CD4-positive, alpha-beta T cell treated with Interleukin-4 for 4 hours (primary cell): ENCODE data around the gene KCTD6.

Source experiments
- DNase-seq: peaks from one replicate; pipeline ENCODE4 v3.0.0-alpha.2; 2020

KCTD6 gene

DNA sequence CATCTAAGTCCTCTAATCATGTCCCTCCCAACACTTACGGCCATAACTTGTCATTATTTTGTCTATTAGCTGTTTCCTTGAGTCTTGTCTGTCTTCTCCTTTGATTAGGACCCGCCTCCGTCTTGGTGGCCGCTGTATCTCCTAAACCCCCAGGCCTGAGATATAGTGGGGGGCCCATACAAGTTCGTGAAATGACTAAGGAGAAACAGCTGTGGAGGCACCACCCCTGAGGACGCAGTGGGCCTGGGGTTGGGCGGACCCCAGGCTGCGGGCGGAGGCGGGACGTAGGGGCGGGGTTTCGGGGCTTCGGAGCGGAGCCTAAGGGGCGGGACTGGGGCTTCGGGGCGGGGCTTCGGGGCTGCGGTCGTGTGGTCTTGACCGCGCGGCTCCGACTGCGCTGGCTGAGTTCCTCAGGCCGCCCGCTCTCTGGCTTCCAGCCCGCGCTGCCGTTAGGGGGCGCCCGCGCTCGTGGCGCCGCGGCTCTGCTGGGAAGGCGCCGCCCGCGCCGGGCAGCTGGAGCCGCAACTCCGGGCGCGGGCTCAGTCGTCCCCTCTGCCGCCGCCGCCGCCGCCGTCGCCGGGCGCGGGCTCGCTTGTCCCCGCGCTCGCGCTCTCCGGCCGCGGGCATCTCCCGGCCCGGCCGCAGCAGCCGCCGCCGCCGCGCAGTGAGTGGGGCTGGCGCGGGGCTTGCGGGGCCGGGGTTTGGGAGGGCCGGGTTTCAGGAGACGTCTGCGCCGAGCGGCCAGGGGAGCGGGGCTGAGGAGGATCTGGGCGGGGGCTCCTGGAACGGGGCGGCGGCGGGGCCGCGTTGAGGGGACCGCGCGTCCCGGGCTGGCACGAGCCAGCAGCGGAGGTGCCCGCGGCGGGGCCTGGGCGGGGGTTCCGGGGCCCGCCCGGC is at the start of gene KCTD6:
Gene KCTD6 (plus strand): TSS at position 591 of the 897 bp plus-strand sequence. CDS start 6,660 bp downstream, outside the sequence.
- DNase-seq = peak; percentile 89

DNA sequence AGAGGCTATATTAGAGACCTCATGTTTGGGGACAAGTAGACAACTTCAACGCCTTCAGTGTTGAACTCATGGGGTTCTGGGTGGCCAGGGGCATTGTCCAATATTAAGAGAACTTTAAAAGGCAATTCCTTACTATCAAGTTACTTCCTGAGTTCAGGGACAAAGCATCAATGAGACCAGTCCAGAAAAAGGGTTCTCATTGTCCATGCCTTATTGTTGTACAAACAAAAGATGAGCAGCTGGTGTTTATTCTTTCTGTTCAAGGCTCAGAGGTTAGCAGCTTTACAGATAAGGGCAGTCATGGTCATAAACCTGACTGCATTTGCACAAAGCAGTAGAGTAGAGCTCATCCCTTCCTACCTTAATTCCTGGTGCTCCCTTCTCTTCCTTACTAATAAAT is 39.7 kb upstream of the KCTD6 start:
- no peak for DNase-seq

DNA sequence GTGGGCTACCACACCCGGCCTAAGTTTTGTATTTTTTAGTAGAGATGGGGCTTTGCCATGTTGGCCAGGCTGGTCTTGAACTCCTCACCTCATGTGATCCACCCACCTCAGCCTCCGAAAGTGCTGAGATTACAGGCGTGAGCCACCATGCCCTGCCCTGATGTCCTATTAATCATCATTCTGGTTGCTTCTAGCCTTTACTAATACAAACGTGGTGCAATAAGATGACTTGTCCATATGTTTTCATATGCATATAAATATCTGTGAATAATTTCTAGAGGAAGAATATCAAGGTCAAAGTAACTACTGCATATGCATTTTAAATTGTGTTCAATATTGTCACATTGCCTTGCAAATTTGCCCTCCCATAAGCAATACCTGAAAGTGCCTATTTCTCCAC is 32.7 kb upstream of the KCTD6 start:
- no peak for DNase-seq

DNA sequence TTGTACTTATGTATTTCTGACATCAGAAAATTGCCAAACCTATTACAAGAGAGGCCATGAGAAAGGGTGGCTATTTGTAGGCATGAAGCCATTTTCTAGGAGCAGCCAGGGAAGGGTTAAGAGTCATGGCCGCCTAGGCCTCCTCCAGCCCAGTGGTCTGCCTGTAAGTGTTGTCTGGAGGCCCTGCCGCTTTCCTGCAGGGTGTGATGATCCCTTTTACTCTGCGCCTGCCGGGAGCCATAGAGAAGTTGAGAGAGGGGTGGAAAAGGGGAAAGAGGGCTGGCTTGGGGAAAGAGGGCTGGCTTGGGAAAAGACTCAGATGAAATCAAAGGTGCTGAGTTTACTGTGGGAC is 29.1 kb upstream of the KCTD6 start:
- DNase-seq = no peak

DNA sequence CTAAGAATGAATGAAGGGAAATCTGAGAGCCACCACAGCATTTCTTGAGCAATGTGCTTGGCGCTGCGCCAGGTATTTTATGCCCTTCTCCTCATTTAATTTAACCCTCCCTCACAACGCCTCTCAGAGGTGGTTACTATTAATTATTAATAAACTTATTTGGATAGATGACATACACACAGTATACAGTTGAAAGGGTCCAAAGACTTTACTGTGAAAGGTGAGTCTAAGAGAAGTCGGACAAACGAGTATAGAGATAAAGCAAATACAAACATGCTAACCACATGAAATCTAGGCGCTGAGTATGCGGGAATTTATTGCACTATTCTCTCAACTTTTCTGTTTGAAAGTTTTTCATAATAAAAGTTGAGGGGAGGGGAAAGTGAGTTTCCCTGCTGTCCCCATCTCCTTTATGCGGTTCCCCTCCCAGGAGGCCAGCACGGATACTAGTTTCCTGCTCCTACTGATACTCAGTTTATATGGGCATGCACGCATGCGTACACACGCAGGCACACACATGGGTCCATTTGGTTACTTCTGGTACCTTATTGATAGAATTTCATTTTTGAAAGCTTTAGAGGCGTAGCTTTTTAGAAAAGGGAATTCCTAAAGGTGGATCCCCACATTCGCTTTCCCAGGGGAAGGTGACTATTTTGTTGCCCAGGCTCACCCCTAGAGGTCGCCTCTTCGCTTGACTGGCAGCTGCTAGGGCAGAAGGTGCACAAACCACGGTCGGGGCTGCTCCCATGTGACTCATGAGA is 28.5 kb upstream of the KCTD6 start:
- DNase-seq = peak; percentile 83

DNA sequence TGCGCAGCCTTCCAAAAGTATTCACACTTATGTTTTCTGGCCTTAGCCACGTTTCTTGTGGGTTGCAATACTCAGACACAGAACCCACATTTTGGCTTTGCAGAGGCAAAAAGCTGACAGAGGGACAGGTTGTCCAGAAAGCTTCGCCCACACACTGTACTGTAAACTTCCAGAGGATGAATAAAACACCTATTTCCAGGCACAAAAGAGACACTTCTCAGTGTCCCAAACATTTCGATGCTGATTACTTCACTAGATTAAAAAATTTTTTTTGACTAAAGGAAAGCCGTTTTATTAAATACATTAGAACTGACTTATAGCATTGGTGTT is 28.0 kb upstream of the KCTD6 start:
- DNase-seq = no peak

DNA sequence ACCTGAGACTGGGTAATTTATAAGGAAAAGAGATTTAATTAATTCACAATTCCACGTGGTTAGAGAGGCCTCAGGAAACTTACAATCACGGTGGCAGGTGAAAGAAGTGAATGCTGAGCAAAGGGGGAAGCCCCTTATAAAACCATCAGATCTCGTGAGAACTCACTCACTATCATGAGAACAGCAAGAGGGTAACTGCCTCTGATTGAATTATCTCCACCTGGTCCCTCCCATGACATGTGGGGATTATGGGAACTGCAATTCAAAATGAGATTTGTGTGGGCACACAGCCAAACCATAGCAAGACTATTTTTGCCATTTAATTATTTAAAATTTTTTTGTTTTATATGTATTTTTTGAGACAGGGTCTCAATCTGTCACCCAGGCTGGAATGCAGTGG is 27.0 kb upstream of the KCTD6 start:
- no peak for DNase-seq

DNA sequence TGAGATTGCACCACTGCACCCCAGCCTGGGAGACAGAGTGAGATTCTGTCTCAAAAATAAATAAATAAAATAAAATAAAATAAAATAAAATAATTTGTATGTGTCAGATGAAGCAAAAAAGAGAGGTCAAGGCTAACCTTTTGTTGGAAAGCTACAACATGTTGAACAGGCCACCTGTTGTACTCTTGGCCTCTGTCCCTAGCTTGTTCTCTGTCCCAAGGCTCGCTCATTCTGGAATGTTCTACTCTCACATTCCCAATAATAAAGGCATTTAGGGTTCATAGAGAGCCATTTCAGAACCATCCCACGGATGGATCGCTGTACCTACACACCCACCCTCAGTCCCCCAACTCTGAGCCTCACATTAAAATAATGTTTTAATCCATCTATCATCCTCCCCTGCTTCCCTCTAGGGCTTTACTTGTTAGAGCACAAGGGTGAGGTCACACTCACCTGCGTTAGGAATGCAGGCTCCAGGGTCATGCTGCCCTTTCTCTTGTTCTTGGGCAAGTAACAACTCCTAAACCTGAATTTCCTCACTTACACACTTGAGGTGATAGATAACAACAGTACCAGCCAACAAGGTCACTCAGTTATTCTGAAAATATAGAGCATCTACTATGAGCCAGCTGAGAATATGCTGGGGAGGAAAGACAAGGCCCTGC is 24.9 kb upstream of the KCTD6 start:
- DNase-seq = no peak

DNA sequence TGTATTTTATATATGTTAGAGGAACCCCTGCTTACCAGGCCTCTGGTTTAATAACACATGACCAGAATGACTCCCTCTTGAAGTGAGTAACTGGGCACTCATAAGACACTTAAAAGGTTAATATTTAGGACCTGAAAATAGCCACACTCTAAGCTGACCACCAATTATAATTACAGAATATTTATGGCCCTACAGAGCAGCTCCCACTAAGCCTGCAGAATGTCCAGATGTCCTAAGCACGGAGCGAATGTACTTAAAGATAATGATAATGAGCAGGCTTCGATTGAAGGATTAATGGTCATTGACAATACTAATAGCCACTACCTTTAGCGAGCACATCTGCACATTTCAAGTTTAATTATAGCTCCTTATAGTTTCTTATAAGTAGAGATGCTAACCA is 22.8 kb upstream of the KCTD6 start:
- no peak for DNase-seq

DNA sequence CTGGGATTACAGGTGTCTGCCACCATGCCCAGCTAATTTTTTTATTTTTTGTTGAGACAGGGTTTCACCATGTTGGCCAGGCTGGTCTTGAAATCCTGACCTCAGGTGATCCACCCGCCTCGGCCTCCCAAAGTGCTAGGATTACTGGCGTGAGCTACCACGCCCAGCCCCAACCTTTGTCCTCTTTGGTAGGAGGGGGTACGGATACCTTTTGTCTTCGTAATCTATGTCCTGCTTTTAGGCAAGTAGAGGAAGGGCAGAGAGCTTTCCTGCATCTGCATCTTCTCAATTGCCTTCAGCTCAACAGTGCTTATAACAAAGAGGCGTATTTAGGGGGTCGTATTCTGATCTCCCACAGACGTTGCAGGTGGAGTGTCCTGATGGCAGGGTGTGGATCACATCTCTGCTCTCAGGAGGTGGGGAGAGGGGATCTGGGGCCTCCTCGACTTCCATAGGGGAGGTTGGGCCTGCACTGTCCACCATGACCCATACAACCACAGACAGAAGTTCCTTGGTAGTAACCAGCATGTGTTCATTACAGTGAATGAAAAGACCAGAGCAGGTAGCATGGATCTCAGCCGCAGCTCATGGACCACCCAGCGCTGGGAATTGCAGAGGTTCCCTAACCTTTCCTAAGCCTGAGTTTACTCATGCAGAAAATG is 21.4 kb upstream of the KCTD6 start:
- DNase-seq = no peak

DNA sequence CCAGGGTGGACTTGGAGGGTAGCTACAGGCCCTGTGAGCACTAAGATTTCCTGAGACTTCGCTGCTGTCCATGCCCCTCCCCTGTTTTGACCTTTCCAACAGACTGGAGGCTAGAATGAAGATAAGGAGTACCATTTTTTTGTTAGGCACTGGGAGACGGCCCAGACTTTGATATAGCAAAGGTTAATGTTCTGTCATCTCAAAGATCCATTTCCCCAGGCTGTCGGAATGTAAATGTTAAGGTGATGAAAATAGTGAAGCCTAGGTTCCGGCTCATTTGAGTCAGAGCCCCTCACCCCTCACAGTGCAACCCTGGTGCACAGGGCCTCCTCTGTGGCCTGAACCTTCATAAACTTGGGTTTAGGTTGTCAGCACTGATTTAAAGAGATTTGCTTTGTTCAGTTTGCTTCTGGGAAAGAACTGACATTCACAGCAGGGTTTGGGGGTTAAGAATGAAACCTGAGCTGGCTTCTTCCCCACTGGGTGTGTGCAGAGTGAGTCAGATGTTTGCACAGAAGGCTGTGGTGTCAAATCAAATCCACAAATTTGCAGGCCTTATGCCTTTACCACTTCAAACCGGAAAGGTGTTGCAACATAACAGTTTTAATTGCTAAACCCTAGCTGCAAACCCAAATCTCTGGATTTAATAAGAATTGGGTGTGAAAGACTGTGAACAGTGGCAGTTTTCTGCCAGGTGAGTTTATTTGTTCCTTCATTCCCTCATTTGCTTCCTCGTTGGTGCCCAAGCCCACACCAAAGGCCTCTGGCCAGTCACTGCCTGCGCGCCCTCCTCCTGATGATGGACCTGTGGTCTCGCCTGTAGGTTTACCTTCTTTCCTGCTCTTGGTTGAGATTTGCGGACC is 20.6 kb upstream of the KCTD6 start:
- peak; percentile 88 for DNase-seq

DNA sequence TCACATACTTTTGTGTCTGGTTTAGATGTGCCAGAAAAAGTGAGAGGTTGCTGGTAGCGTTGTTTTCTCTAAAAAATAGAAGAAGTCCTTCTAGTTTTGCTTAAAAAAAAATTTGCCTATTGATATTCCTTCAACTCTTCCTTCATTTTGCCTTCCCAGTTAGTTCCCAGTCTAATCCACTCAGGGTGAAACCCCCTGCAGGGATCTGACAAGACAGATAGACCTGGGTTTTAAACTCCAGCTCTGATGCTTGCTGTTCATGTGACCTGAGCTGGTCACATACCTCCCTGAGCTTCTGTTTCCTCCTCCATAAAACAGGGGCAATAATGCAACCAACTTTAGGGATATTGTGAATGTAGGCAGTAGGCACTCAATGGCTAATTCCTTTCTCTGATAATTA is 18.6 kb upstream of the KCTD6 start:
- DNase-seq = no peak

DNA sequence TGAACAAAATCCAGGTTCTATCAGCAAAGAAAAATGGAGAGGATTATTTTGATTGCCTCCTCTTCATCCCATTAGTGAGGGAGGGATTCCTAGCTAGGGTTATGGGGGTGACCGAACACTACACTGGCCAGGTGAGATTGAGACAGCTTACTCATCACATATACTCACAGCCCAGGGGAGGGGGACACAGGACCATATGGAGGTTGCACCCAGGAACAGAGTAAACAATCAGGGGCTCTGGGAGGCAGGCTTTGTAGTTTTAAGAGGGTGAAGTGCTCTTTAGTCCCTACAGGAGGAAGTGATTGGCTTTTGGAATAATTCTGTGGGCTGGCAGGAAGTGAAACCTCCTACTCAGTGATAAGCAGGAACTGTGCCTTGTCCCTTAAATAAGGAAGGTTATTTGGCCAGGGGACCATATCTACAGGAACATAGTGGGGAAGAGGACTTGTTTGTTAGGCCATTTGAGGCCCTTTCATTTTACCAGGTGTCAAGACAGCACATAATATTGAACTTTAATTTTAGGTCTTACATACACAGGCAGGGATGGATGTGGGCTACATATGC is 17.5 kb upstream of the KCTD6 start:
- peak; percentile 28 for DNase-seq

DNA sequence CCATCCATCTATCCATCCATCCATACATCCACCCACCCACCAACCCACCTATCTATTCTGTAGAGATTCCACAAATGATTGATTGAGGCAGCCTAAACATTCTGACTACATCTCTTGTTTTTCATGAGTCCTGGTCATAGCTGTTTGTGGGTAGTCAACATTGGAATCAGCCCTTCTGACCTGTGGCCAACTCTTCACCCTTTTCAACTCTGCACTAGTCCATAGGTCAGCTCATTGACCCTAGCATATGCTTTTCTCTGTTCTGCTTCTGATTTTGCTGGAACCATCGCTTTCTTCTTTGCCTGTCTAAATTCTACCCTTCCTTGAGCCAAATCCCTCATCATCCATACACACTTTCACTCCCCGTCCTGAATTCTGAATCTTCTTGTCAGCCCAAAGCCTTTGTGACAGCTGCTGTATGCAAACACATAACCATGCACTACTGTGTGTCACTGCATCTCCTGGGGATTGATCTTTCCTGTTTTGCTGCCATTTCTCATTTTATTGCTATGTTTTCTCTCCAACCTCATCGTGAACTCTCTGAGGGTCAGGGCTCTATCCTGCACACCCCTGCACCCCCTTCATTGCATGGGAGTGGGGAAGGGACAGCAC is 16.8 kb upstream of the KCTD6 start:
- no peak for DNase-seq

DNA sequence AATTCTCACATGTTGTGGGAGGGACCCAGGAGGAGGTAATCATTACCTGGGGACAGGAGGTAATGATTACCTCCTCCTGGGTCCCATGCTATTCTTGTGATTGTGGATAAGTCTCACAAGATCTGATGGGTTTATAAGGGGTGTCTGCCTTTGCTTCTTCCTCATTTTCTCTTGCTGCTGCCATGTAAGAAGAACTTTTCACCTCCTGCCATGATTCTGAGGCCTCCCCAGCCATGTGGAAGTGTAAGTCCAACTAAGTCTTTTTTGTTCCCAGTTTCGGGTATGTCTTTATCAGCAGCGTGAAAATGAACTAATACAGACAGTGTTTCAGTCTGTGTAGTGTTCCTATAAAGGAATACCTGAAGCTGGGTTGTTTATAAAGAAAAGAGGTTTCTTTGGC is 13.1 kb upstream of the KCTD6 start:
- no peak for DNase-seq

DNA sequence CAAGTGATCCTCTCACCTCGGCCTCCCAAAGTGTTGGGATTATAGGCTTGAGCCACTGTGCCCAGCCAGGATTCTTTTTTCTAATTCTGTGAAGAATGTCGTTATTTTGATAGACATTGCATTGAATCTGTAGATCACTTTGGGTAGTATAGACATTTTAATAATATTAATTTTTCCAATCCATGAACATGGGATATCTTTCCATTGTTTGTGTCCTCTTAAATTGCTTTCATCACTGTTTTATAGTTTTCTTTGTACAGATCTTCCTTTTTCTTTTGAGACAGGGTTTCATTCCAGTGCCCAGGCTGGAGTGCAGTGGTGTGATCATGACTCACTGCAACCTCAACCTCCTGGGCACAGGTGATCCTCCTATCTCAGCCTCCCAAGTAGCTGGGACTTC is 11.6 kb upstream of the KCTD6 start:
- DNase-seq = no peak

DNA sequence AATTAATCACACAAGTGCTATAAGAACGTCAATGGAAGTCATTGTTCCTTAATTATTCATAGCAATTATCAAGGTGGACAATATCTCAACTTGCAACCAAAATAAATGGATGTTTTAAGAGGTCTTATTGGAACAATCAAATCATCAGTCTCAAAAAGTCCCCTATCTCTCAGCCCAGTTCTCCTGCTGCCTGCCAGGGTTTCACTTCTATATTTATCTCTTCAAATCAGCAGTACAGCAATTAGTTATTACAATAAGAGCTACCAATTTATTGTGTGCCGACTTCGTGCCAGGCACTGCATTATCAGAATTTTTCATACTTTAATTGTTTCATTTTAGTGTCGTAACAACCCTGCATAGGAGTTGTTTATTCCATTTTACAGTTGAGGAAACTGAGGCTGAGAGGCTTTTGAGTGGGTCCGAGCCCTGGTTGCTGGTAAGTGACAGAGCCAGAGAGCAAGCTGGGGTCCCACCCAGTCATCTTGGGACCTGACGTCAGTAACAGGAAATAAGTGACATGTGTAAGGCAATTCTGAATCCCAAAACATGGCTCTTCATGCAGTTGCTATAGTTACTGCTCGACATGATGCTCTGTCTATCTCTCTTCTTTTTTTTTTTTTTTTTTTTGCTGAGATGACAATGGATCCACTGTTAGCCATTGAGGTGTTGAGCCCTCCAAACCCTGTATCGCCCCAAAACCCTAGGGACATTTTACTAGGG is 8.8 kb upstream of the KCTD6 start:
- DNase-seq = no peak

DNA sequence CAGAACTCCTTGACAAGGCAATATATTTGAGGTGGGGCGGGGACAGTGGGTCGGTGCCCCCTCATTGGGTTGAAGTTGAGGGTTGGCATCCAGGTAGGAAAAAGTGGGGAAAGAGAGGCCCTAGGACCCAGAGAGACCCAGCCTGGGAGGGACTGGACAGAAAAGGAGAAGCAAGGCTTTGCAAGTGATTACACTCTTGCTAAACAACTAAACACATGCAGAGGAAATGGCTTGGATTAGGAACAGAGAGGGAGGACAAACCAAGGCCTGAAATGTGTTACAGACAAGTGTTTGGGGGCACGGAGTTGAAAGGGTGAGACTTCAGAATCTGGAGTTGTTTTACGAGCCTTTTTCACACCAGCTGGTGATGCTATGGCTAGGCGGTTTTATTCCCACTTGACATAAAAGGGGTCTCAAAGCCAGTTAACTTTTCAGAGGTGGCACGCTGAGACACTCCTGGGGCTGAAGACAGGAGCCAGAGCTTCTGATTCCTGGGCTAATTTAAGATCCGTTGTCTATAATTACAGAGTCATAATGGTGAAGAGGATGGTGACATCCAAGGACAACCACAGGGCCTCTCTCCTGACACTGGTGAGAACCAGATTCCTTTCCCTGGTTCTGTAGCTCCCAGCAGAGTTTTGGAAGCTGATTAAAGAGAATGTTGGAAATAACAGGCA is 7.7 kb upstream of the KCTD6 start:
- no peak for DNase-seq

DNA sequence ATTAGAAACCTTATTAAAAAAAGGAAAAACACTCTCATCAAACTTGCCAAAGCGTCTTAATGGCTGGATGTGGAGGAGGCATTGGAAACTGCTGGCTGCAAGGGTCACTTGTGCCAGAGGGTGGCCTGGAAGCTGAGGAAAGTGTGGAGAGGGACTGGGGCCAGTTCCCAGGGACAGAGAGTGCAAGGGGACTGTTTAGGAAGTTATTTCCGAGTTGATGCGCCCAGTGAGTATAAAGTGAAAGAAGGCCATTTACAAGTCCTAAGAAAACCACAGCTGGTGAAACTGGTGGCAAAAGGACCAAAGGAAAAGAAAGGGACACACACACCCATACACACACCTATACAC is 7.2 kb upstream of the KCTD6 start:
- DNase-seq = no peak

DNA sequence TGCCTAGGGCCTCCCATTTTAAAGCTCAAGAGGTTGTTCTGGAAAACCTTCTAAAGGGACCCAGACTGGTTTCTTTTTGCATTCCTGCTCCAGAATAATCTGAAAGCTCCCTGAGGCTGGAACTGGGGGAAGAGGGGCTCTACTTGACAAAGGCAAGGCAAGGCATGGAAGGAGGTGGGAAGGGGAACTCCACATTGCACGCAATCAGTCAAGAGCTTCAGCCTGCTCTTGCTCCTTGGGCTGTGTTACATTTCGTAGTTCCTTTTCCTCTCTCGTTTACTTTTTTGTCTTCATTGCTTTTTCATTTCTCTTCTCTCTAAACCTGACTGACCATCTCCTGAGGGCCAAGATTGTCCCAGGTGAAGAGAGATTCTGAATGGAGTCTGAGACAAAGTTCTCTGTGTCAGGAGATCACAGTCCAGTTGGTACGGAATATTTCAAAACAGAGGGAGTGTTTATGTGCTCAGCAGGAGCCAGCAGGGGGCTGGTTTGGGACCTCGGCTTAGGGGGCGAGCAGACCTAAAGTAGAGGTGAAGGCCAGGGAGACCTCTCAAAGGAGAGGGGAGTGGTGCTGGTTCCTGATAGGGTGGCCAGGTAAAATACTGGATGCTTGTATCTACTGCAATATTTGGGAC is 6.0 kb upstream of the KCTD6 start:
- no peak for DNase-seq
